GM18508 (cell line): ENCODE results near the gene MTCH2.
"Not testable (repeated sequence)": the region's sequence is repeated elsewhere in the genome, so short reads cannot be mapped to it uniquely, and the experiment has no call there.

Source experiments
- ATAC-seq: cut with Tn5 transposase; IDR thresholded peaks from one replicate; pipeline ENCODE4 v1.9.1; 2021; ENCODE audit warnings: moderate number of reproducible peaks; ENCODE audit not compliant: insufficient read depth, unreplicated experiment

MTCH2 gene

GRCh38 chr11:47641600-47642098 is 710 bp downstream of the MTCH2 start:
- no peak for ATAC-seq

- ATAC-seq = not testable (repeated sequence)
Measured at GRCh38 chr11:47640506-47640905, 1.9 kb downstream of the MTCH2 start.

GRCh38 chr11:47636331-47636730 is 6.0 kb downstream of the MTCH2 start:
- ATAC-seq = not testable (repeated sequence)

DNA sequence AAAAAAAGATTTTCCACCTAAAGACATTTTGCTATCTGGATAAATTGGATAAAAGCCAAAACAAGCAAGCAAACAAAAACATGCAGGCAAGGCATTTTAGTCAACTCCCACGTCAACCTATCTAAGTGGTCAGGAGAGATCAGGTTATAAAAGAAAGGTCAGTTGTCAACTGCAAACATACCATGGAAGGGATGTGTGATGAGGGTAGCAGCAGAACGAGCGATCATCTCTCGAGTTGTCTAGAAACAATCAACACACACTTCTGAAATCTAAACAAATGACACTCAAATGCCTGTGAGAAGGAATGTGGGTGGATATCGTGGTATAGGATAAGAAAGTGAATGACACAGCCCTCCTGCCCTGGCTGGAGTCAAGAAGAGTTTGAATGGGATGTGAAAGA is 10.9 kb downstream of the MTCH2 start:
- ATAC-seq = no peak

DNA sequence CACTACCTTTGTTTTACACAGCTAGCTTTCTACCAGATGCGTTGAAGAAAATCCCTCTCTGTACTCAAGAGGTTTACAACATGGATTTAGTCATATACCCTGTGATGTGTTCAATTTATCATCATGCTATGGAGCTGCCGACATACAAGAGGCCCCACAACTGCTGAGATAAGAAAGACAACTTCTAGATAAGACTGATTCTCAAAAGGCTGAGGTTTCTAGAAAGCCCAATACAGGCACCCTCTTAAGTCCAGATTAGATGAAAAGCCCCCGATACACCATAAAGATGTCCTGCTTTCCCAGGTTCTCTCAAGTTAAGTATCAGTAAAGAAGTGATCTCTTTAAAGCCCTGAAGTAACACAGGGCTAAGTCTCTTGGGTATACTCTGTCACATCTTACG is 14.3 kb downstream of the MTCH2 start:
- no peak for ATAC-seq

DNA sequence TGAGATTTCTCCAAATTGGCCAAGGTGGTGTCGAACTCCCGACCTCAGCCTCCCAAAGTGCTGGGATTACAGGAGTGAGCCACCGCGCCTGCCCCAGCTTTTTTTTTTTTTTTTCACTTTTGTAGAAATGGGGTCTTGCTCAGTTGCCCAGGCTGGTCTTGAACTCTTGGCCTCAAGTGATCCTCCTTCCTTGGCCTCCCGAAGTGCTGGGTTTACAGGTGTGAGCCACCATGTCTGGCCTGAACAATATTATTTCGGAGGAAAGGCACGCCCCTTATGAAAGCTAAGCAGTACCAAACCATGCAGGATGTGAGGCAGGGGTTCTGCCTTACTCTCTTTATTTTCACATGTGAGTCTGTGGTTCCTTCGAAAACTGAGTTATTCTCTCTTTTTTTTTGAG is 16.1 kb downstream of the MTCH2 start:
- no peak for ATAC-seq

- no peak for ATAC-seq
Measured at GRCh38 chr11:47620836-47621378, 21.5 kb downstream of the MTCH2 start.

DNA sequence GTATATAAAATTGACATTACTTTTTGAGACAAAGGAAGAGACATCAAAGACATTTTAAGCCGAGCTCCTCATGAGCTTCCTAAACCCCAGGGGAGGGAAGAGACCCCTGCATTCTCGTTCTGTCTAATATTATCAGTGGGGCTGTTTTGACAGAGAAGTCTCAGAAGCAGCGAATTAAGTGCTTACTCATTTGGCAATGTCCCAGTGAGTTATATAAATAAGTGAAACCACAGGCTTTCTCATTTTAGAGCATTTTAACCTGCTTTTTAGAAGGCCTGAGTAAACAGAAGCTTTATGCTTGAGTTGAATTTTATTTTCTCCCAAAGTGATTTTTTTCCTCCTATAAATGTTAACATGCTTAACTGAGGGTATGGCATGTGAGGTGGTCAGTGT is 24.9 kb downstream of the MTCH2 start:
- ATAC-seq = no peak

- ATAC-seq = no peak
Measured at GRCh38 chr11:47616726-47617416, 25.5 kb downstream of the MTCH2 start.

GRCh38 chr11:47615249-47615648 is 27.1 kb downstream of the MTCH2 start:
- no peak for ATAC-seq

DNA sequence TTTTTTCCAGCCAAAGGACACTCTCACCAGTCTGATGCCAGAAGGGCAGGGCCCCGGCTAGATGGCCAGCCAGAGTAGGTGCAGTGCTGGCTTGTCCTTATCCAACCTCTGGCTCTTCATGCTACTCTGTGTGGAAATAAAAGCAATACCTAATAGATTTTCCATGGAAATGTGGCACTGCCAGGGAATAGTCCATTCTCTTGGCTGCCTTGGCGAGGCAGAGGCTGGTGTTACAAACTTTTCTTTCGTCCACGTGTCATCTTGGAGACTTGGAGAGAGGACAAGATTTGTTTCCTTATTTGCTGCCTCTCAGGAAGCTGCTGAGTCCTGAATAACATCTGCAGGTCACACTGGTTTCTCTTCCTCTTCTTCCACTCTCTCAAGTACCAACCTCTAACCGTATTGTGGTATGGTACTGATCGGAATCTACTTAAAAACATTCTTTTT is 31.0 kb downstream of the MTCH2 start:
- peak; percentile 80 for ATAC-seq

DNA sequence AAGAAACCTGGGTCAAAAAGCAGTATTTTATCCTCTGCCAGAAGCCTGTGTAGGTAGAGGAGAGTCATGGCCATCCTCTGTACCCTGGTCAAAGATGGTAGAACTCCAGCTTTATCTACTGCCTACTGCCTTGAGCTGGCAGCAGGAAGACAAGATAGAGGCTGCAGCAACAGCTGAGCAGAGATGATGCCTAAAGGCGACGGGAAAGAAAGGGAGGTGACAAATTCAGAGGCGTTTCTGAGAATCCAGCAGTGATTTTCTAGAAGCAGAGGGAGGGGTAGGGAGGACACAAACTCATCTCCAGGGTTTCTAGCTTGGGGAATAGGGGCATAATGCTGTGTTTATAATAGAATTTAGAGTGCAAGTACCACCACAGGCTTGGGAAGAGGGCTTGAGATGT is 32.7 kb downstream of the MTCH2 start:
- ATAC-seq = no peak

GRCh38 chr11:47607380-47607779 is 35.0 kb downstream of the MTCH2 start:
- no peak for ATAC-seq

- ATAC-seq = no peak
Measured at GRCh38 chr11:47606731-47607130, 35.6 kb downstream of the MTCH2 start.

GRCh38 chr11:47605921-47606320 is 36.4 kb downstream of the MTCH2 start:
- ATAC-seq = no peak

GRCh38 chr11:47603295-47603694 is 39.1 kb downstream of the MTCH2 start:
- no peak for ATAC-seq

- no peak for ATAC-seq
Measured at GRCh38 chr11:47599902-47600301, 42.5 kb downstream of the MTCH2 start.

DNA sequence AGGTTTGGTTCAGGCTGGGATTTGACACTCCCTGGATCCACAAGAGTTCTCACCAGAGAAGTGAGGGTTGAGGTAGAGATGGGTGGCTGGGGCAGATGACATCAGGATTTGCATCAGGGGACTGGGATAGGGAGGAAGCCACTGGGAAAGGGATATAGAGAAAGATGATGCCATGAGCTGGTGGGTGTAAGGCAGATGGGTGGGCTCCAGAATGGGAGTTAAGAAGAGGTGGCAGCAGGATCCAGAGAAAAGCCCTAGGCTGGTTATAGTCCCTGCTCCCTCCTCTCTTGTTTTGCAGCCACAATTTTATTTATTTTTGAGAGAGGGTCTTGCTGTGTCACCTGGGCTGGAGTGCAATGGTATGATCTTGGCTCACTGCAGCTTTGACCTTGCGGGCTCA is 46.4 kb downstream of the MTCH2 start:
- ATAC-seq = no peak

GRCh38 chr11:47595029-47595428 is 47.3 kb downstream of the MTCH2 start:
- ATAC-seq = no peak

GRCh38 chr11:47593934-47594855 is 48.2 kb downstream of the MTCH2 start, which contains the start of gene C1QTNF4:
TSS of gene C1QTNF4 (minus strand) at chr11:47594411. CDS start at chr11:47590810, 3,601 bp downstream.
- no peak for ATAC-seq

GRCh38 chr11:47593492-47593933 is 48.8 kb downstream of the MTCH2 start:
- no peak for ATAC-seq
